Keratinocyte (primary cell): Measurements from ENCODE around the gene TIMM23B.
"Not testable (repeated sequence)": the region's sequence is repeated elsewhere in the genome, so short reads cannot be mapped to it uniquely, and the experiment has no call there.

Experiments used
- EZH2 ChIP-seq: IDR thresholded peaks from one replicate; pipeline ENCODE4 v1.6.1; 2012; ENCODE audit warnings: inconsistent platforms, mild to moderate bottlenecking, low read length, moderate library complexity
- TF ChIP-seq, protein P1 (sequence below), 3 experiments: IDR thresholded peaks in 1 of 3; conservative IDR thresholded peaks in 1 of 3; optimal IDR thresholded peaks in 1 of 3; 2 replicates in 2 of 3; 3 replicates in 1 of 3; pipeline versions ENCODE3 to v1.5.1; 2011; ENCODE audit warnings: low read length in 3 of 3, mild to moderate bottlenecking in 3 of 3, moderate library complexity in 2 of 3, control low read depth in 1 of 3, inconsistent platforms in 1 of 3; ENCODE audit not compliant: insufficient read depth in 2 of 3; ENCODE audit errors: extremely low read depth in 1 of 3

DNA sequence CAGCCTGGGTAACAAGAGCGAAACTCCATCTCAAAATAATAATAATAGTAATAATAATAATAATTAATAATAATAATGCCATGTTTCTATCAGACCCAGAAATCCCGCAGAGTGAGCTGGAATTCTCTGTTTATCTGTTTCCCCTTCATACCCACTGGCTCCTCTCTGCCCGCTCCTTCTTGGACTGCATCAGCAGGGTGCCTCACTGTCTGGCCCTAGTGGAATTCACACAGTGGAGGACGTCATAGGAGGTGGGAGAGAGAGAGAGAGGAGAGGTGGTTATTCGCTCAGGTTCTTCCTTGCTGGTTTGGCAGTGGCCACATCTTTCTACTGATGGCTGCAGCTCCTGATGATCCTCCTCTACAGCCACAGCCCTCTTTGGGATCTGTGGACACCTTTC is 75.1 kb downstream of the TIMM23B start:
- TF ChIP-seq EZH2: not testable (repeated sequence)
- TF ChIP-seq, protein P1, sequence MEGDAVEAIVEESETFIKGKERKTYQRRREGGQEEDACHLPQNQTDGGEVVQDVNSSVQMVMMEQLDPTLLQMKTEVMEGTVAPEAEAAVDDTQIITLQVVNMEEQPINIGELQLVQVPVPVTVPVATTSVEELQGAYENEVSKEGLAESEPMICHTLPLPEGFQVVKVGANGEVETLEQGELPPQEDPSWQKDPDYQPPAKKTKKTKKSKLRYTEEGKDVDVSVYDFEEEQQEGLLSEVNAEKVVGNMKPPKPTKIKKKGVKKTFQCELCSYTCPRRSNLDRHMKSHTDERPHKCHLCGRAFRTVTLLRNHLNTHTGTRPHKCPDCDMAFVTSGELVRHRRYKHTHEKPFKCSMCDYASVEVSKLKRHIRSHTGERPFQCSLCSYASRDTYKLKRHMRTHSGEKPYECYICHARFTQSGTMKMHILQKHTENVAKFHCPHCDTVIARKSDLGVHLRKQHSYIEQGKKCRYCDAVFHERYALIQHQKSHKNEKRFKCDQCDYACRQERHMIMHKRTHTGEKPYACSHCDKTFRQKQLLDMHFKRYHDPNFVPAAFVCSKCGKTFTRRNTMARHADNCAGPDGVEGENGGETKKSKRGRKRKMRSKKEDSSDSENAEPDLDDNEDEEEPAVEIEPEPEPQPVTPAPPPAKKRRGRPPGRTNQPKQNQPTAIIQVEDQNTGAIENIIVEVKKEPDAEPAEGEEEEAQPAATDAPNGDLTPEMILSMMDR (optimal IDR thresholded peaks at IDR 0.05 in 1 of 3, IDR thresholded peaks at IDR 0.05 in 1 of 3, conservative IDR thresholded peaks at IDR 0.05 in 1 of 3; ENCODE audit: extremely low read depth in 1 of 3, insufficient read depth in 2 of 3, low read length in 3 of 3): not testable (repeated sequence)
